ENCODE measurements around the gene PTBP2.
A peak's percentile ranks its signal among the peaks of the same experiment; 100 is the strongest.

Gene PTBP2

DNA sequence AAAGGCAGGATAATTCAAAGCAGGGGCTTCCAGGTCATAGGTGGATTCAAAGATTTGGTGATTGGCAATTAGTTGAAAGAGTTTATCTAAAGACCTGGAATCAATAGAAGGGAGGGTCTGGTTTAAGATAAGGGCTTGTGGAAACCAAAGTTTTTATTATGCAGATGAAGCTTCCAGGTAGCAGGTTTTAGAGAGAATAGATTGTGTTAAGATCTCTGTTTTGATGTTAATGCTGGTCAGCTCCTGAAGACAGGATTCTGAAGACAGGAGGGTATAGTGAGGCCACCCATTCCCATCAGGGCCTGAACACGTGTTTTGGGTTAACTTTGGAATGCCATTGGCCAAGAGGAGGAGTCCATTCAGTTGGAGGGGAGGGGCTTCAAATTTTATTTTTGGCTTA is 6.1 kb upstream of the PTBP2 start:
- H3K4me3 ChIP-seq (ENCODE audit: low read length): no peak overlapping the region
- no peak for DNase-seq (ENCODE audit: low read depth)
- TF ChIP-seq, protein P1, sequence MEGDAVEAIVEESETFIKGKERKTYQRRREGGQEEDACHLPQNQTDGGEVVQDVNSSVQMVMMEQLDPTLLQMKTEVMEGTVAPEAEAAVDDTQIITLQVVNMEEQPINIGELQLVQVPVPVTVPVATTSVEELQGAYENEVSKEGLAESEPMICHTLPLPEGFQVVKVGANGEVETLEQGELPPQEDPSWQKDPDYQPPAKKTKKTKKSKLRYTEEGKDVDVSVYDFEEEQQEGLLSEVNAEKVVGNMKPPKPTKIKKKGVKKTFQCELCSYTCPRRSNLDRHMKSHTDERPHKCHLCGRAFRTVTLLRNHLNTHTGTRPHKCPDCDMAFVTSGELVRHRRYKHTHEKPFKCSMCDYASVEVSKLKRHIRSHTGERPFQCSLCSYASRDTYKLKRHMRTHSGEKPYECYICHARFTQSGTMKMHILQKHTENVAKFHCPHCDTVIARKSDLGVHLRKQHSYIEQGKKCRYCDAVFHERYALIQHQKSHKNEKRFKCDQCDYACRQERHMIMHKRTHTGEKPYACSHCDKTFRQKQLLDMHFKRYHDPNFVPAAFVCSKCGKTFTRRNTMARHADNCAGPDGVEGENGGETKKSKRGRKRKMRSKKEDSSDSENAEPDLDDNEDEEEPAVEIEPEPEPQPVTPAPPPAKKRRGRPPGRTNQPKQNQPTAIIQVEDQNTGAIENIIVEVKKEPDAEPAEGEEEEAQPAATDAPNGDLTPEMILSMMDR (conservative IDR thresholded peaks at IDR 0.05; ENCODE audit: low read depth, low read length): no peak

DNA sequence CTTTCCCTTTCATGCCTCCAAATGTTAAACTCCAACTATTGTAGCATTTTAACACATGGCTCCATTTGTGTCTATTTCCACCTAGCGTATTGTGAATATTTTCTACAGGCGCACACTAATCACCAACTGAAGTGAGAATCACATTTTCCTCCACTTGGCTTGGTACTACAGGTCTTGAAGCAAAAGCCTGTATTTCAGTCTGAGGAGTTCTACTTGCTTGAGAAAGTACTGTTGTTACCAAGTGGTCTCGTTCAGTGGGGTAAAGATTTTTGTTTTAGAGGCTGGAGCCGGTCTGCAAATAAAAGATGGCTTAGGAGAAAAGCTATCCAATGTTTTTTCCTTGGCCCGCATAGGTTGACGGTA is 550 bp upstream of the PTBP2 start:
- DNase-seq (ENCODE audit: low read depth): no peak
- TF ChIP-seq, protein P1 (conservative IDR thresholded peaks at IDR 0.05; ENCODE audit: low read depth, low read length): no peak
- H3K4me3 ChIP-seq (ENCODE audit: low read length): peak overlapping the region; percentile 58

DNA sequence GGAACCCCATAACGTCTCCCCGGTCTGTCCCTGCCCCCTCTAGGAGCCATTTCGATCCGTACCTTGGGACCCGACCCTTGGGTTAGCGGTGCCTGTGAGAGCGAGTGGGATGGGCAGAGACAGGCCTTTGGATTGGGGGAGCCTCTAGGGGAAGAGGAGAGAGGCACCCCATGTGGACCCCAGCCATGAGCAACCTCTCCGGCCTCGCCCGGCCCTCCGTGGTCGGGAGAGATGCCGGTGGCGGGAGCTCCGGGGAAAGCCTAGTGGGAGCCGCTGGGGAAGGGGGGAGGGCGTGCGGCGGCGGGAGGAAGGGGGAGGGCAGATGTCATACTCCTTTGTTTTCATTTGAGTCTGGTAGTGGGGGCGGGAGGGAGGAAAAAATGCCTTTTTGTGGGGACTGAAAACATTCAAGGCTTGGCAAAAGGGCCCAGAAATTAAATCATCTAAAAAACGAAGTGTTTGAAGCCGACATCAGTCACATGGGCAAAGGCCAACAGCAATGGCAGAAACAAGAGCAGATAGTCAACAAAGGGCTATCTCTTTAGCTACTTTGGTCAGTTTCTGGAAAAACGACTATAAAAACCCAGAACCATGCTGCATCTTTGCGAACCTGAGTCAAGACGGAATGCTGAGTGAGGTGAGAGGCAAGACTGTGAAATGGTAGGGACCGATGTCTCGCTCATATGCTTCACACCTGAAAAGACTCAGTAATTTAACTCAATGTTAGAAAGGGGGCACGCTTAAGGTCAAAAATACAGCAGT is 758 bp downstream of the PTBP2 start:
- peak overlapping the region; percentile 97 for H3K4me3 ChIP-seq (ENCODE audit: low read length)
- DNase-seq (ENCODE audit: low read depth): peak; percentile 15
- TF ChIP-seq, protein P1 (conservative IDR thresholded peaks at IDR 0.05; ENCODE audit: low read depth, low read length): no peak

DNA sequence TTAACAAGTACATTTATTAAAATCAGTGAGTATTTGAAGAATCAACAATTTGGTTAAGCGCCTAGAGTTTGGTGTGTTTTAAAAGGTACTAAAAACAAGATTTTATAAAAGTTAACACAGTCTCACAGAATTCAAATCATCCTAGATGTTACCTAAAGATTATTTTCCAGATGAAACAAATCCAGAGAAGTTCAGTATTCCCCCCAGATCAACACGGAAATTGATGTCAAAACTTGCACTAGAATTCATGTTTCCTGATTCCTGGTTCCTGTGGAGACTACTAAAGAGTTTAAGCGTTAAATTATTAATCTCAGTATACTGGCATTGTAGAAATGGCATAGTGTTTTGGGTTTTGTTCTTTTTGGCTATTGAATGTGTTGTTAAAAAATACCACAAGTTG is 1.4 kb downstream of the PTBP2 start:
- TF ChIP-seq, protein P1 (conservative IDR thresholded peaks at IDR 0.05; ENCODE audit: low read depth, low read length): no peak
- no peak for DNase-seq (ENCODE audit: low read depth)
- peak overlapping the region; percentile 97 for H3K4me3 ChIP-seq (ENCODE audit: low read length)

DNA sequence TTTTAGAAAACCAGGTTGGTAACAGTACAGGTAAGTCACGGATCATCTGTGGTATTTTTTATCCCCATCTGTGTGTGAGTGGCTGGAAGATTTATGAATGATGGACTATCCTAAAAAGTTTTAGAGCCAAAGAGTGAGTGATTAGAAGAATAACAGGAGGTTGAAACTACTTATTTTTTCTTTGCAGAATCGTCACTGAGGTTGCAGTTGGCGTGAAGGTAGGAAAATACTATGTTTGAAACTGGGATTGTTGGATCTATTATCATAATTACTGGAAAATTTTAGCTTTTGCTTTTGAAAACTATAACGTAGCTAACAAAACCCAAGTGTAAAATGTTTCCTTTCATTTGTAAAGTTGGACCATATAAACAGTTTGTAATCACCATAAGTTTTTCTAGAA is 1.8 kb downstream of the PTBP2 start:
- no peak for DNase-seq (ENCODE audit: low read depth)
- H3K4me3 ChIP-seq (ENCODE audit: low read length): peak overlapping the region; percentile 97
- TF ChIP-seq, protein P1 (conservative IDR thresholded peaks at IDR 0.05; ENCODE audit: low read depth, low read length): no peak

DNA sequence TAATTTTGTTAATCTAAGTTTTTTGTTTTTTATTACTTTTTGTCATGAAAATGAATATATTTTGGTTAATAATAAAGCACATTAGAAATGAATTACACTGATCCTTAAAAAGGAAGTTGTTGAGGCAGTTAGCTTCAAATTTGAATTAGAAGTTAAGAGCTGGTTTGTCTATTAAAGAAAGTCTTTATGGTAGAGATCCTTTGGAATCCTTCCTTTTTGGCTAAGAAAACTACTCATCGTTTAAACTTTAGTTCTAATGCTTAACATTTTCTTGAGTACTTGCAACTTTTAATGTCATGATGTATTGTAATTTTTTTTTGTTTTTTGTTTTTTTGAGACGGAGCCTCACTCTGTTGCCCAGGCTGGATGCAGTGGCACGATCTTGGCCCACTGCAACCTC is 2.4 kb downstream of the PTBP2 start:
- TF ChIP-seq, protein P1 (conservative IDR thresholded peaks at IDR 0.05; ENCODE audit: low read depth, low read length): no peak
- no peak overlapping the region for H3K4me3 ChIP-seq (ENCODE audit: low read length)
- DNase-seq (ENCODE audit: low read depth): no peak

DNA sequence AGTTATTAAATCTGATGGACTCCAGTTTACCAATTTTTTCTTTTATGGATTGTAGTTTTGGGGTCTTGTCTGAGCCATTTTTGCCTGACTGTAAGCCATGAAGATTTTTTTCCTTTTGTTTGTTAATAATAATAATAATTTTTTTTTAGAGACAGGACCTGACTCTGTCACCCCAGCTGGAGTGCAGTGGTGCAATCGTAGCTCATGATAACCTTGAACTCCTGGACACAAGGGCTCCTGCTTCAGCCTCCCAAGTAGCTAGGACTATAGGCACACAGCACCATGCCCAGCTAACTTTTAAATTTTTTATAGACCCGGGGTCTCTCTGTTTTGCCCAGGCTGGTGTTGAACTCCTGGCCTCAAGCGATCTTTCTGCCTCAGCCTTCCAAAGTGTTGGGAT is 6.3 kb downstream of the PTBP2 start:
- no peak for DNase-seq (ENCODE audit: low read depth)
- TF ChIP-seq, protein P1 (conservative IDR thresholded peaks at IDR 0.05; ENCODE audit: low read depth, low read length): no peak
- H3K4me3 ChIP-seq (ENCODE audit: low read length): no peak overlapping the region
